HG03469 (cell line): Measurements from ENCODE around the gene PDZD4.

ENCODE experiments used
- ATAC-seq: cut with Tn5 transposase; IDR thresholded peaks from one replicate; pipeline ENCODE4 v1.9.1; 2021; ENCODE audit warnings: mild to moderate bottlenecking, moderate library complexity, moderate number of reproducible peaks; ENCODE audit not compliant: unreplicated experiment

PDZD4 gene

DNA sequence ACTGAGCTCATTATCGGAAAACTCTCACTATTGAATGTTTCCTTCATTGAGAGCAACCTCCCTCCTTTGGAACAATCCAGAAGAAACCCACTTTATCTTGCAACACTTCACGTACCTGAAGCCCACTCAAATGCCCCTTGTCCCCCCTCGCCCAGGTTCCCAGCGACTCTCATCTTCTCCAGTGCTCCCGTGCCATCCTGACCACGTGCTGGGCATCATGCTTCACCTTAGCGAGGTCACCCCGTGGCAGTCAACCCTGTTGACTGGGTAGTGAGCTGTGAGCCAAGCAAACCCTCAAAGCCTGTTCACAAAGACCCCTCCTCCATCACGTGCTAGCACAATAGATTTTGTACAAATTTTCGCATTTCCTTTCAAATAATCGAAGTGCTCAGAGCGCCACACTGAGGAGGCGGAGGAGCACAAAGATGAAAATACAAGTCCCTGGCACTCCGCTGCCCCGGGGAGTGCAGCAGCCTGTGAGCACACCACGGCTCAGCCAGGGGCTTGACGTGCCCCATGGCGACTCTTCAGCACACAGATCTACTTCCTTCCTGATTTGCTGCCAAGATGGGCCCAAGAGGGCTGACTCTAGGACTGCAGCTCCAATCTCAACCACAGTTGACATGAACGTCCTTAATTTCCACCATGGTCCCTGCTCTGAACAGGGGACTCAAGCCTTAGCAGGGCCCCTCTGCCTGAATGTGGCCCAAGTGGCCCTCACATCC lies 15.6 kb downstream of the PDZD4 start:
- no peak for ATAC-seq

- no peak for ATAC-seq
Observed at GRCh38 chrX:153813161-153813560, 17.2 kb downstream of the PDZD4 start.

- ATAC-seq: no peak
Observed at GRCh38 chrX:153812220-153812619, 18.1 kb downstream of the PDZD4 start.

DNA sequence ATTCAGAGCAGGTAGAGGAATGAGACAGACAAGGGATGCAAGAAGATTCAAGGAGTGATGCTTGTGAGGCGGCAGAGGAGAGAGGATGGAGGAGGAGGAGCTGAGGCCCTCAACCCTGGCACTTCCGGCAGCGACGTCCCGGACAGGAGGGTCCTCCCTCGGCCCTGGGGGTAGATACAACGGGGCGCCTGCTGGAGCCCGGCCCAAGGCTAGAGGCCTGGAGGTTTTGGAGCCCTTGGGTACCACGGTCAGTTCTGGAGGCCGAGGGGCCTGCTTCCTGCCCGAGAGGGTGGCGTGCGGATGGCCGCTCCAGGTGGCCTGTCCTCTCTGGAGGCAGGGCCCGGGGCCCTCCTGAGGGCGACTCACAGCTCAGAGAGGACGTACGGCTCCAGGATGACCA lies 22.4 kb downstream of the PDZD4 start:
- no peak for ATAC-seq

- no peak for ATAC-seq
Observed at GRCh38 chrX:153806999-153807575, 23.3 kb downstream of the PDZD4 start.

GRCh38 chrX:153805436-153805835 lies 24.9 kb downstream of the PDZD4 start:
- ATAC-seq: no peak

DNA sequence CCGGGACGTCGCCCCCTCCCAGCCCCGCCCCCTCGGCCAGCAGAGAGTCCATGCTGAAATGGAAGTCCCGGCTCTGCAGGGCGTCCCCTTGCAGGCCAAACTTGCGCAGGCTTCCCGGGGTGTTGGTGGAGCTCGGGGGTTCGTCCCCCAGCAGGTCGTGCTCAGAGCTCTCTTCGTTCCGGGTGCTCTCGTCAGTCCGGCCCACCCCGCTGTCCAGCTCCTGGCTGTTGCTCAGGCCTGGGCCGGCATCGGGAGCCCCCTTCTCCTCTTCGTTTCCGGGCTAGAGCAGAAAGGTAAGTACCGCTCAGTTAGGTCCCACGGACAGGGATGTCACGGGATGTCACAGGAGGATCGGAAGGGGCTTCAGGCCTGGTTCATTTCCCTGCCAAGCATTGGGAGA lies 25.7 kb downstream of the PDZD4 start:
- no peak for ATAC-seq

GRCh38 chrX:153804100-153804595 lies 26.2 kb downstream of the PDZD4 start:
- no peak for ATAC-seq

DNA sequence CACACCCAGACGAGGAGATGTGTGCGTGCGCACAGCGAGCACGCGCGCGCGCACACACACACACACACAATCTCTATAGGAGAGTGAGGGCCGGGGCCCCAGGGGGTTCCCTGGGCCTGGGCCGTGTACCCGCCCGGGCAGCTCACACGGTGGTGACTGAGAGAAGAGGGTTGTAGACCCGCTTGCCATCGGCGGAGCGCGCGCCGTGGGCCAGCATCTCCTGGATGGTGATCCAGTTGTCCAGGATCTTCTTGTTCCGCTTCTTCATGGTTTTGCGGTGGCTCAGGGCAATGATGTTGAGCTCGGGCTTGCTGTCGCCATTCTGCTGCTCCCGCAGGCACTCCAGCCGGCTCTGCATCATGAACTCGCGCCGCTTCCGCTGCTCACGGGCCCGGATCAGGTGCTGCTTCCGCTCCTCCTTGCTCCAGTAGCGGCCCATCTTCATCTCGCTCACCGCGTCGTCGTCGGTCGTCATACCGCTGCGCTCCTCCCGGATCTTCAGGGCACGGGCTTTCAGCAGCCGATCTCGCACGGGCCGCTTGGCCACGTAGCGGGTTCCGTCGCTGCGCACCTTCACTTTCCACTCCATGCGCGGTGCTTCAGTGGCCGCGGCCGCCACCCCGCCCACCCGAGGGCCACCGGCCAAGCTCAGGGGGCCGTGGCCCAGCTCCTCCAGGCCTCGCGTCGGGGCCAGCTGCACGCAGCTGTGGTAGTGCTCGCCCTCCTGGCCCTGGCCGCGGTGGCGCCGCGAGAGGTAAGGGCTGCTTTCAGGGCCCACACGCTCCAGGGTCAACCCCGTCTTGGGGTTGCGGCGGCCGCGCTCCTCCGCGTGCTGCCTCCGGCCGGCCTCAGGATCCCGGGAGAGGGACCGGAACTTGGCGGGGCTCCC lies 26.9 kb downstream of the PDZD4 start:
- ATAC-seq: no peak

- ATAC-seq: no peak
Observed at GRCh38 chrX:153802513-153803045, 27.8 kb downstream of the PDZD4 start.

- ATAC-seq: no peak
Observed at GRCh38 chrX:153801669-153802068, 28.7 kb downstream of the PDZD4 start.

DNA sequence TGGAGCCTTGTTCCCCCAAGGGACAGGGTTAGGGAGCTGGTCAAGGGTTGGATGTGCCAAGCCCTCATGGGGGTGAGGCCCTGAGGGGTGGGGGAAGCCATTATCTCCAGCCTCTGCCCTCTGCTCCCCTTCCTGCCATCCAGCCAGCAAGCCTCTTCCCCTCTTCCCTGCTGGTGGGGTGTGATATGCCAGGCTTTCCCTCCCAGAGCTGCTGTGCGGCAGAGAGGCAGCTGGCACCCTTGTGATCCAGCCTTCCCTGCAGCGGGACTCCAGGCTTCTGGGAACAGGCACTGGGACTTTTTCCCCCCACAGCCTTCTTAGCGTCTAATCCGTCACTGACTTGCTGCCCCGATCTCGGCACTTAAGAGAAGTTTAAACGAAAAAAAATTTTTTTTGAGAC lies 29.6 kb downstream of the PDZD4 start:
- no peak for ATAC-seq

GRCh38 chrX:153800177-153800722 lies 30.1 kb downstream of the PDZD4 start:
- ATAC-seq: no peak

- ATAC-seq: no peak
Observed at GRCh38 chrX:153799326-153799725, 31.0 kb downstream of the PDZD4 start.

GRCh38 chrX:153797415-153798015 lies 32.8 kb downstream of the PDZD4 start:
- ATAC-seq: no peak

- no peak for ATAC-seq
Observed at GRCh38 chrX:153794897-153795816, 35.2 kb downstream of the PDZD4 start.

DNA sequence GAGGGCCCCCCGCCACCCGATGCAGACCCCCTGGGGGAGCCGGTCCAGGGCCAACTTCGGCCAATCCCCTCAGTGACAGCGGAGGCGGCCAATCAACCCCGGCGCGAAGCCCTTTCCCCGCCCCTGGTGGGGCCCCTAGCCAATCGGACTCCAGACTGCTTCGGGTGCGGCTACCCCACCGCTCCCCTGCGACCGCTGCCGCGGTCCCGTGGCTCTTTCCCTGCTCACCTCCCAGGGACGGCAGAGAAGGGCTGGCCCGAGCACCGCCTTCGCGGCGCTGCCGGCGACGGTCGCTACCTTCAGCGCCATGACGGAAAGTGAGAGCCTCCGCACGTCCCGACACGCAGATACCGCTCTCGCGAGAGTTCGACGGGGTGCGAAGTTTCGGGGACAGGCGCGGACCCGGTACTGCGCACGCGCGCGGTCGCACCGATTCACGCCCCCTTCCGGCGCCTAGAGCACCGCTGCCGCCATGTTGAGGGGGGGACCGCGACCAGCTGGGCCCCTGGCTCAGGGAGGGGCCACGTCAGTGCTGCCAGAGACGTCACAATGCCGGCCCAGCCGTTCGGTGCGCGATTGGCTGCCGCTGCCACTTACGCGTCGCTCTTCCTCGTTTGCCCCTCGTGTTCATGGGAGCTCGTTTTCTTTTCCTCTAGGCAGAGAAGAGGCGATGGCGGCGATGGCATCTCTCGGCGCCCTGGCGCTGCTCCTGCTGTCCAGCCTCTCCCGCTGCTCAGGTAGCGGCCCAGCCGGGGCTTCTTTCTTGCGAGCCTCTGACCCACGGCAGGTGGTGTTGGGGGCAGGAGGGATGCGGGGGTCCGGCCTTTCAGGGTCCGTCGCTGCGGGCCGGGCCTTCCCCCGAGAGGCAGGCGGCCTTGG lies 36.1 kb downstream of the PDZD4 start, which contains the start of the genes IDH3G and SSR4:
Gene IDH3G, minus strand, starts transcription at position 358 of the 879 bp plus-strand sequence. Its CDS starts 49 bp downstream, at position 309.
Gene SSR4, plus strand, starts transcription at position 651 of the 879 bp plus-strand sequence. Its CDS starts 20 bp downstream, at position 671.
- peak; percentile 76 for ATAC-seq

- ATAC-seq: no peak
Observed at GRCh38 chrX:153793291-153793690, 37.1 kb downstream of the PDZD4 start.
